ENCODE results near the gene FGGY. TPM values are rescaled to one million over a fixed set of nuclear protein-coding genes. Genes with fewer than 3 reads are reported as not detected.
"Not testable (repeated sequence)": the region's sequence is repeated elsewhere in the genome, so short reads cannot be mapped to it uniquely, and the experiment has no call there.

Gene FGGY
- total RNA-seq, 1 experiment from 2014 or later: 14.6 TPM

- H3K9me3 ChIP-seq (ENCODE audit: control insufficient read depth, low read depth, low read length); H3K79me2 ChIP-seq (ENCODE audit: insufficient read depth, low read length); H4K8ac ChIP-seq (replicated peaks; ENCODE audit: insufficient read length, low read depth, low read length); H2BK120ac ChIP-seq (ENCODE audit: low read depth, low read length, poor library complexity, severe bottlenecking); H2AK5ac ChIP-seq (ENCODE audit: insufficient read length, low read length); H3K23me2 ChIP-seq (ENCODE audit: insufficient read length, low read depth, low read length, poor library complexity, severe bottlenecking); H3T11ph ChIP-seq (ENCODE audit: low read length); H3K79me1 ChIP-seq (ENCODE audit: insufficient read depth, low read depth, low read length, poor library complexity, severe bottlenecking); H3K27ac Mint-ChIP-seq; H4K91ac ChIP-seq (ENCODE audit: insufficient read length, low read depth, low read length); DNase-seq; H3K4me3 Mint-ChIP-seq; H3K56ac ChIP-seq (ENCODE audit: insufficient read length, low read depth, low read length); H3K4ac ChIP-seq (ENCODE audit: low read depth, low read length); H3K27me3 ChIP-seq (ENCODE audit: insufficient read depth, low read length); H4K20me1 ChIP-seq (ENCODE audit: control insufficient read depth, insufficient read depth, insufficient read length); H3K36me3 Mint-ChIP-seq (ENCODE audit: insufficient read depth in 1 of 3, low read depth in 3 of 3); H3K23ac ChIP-seq (ENCODE audit: insufficient read length, low read depth, low read length); H2AFZ ChIP-seq (ENCODE audit: low read length); H3K9me3 Mint-ChIP-seq; H3K27ac ChIP-seq (ENCODE audit: insufficient read length, low read depth, low read length); H3K9ac ChIP-seq (ENCODE audit: extremely low read depth, insufficient read length, low read length); H3K14ac ChIP-seq (ENCODE audit: insufficient read depth, low read length); H2BK5ac ChIP-seq (ENCODE audit: insufficient read length, low read length); H2BK12ac ChIP-seq (ENCODE audit: insufficient read length, low read depth, low read length); H3K4me1 ChIP-seq (ENCODE audit: insufficient read depth, low read length); H4K5ac ChIP-seq (ENCODE audit: insufficient read length, low read depth, low read length); H3K4me2 ChIP-seq (ENCODE audit: insufficient read depth, insufficient read length, low read length); H2BK20ac ChIP-seq (ENCODE audit: low read depth, low read length, poor library complexity, severe bottlenecking); H3K27me3 Mint-ChIP-seq (ENCODE audit: low read depth); H2BK15ac ChIP-seq (ENCODE audit: low read depth, low read length); H3K18ac ChIP-seq (ENCODE audit: insufficient read length, low read depth, low read length): not testable (repeated sequence)
- peaks cover 3 to 17% of the 10 kb centered on the region in 2 experiments for H3K4me1 Mint-ChIP-seq
- no CpG with 5 or more reads among the region's 1 CpG for WGBS (ENCODE audit: extremely low coverage, insufficient read length, low lambda C conversion rate)
These were observed 40.5 kb upstream of the FGGY start for GRCh38 chr1:59256429-59256828.
